ENCODE measurements around the gene HEXA. TPM values are rescaled to one million over a fixed set of nuclear protein-coding genes. Genes with fewer than 3 reads are reported as not detected.
A peak's percentile ranks its signal among the peaks of the same experiment; 100 is the strongest.

HEXA gene
- total and polyA plus RNA-seq, 9 of the 15 experiments (the other 6 are each of a cell fraction or from before 2014, with no cell fraction given), result 22.2 to 136 (median 68.9) TPM

GRCh38 chr15:72319985-72320671 lies 55.7 kb downstream of the HEXA start, which contains the start of gene CELF6 (continued):
- TF ChIP-seq NRF1 (conservative IDR thresholded peaks at IDR 0.05 in 1 of 2, IDR thresholded peaks at IDR 0.05 in 1 of 2) (peak; percentile 62), ZNF76 (CRISPR knock-in tag; IDR thresholded peaks at IDR 0.05; ENCODE audit: borderline replicate concordance) (no peak), NBN (IDR thresholded peaks at IDR 0.05; ENCODE audit: low read depth) (no peak), ZNF644 (tag; IDR thresholded peaks at IDR 0.05; ENCODE audit: low read depth) (no peak), HMGXB4 (CRISPR knock-in tag; IDR thresholded peaks at IDR 0.05) (no peak), ZC3H8 (IDR thresholded peaks at IDR 0.05) (no peak), RBM22 (IDR thresholded peaks at IDR 0.05; ENCODE audit: low read depth, low read length, poor library complexity, severe bottlenecking) (peak; percentile 76), NFE2 (IDR thresholded peaks at IDR 0.05; ENCODE audit: low read depth) (0 out of 2 replicates have a peak, but pooled peaks have one; percentile 17), RBM25 (IDR thresholded peaks at IDR 0.05; ENCODE audit: low read depth, low read length, severe bottlenecking) (peak; percentile 14), TFAP4 (CRISPR knock-in tag; IDR thresholded peaks at IDR 0.05; ENCODE audit: borderline replicate concordance) (peak; percentile 41), CTBP1 (IDR thresholded peaks at IDR 0.05; ENCODE audit: borderline replicate concordance) (no peak), ZBTB43 (CRISPR knock-in tag; IDR thresholded peaks at IDR 0.05) (no peak), BDP1 (IDR thresholded peaks at IDR 0.05; ENCODE audit: insufficient read depth, insufficient read length) (no peak), RFX5 (IDR thresholded peaks at IDR 0.05; ENCODE audit: low read depth, low read length) (no peak), ZNF316 (IDR thresholded peaks at IDR 0.05) (no peak), ARID3B (CRISPR knock-in tag; IDR thresholded peaks at IDR 0.05; ENCODE audit: borderline replicate concordance) (no peak), JUNB (CRISPR knock-in tag; conservative IDR thresholded peaks at IDR 0.05) (no peak), ATF3 (IDR thresholded peaks at IDR 0.05) (peak; percentile 70), ATF3 (CRISPR knock-in tag; conservative IDR thresholded peaks at IDR 0.05) (no peak)
